D721Med (cell line): ENCODE measurements around the gene ELFN1.

Experiments used
- DNase-seq: peaks from one replicate; pipeline ENCODE4 v3.0.0; 2011; ENCODE audit warnings: low spot score; ENCODE audit not compliant: insufficient read length
- FAIRE-seq: peaks from 2 replicates; lab custom pipeline; 2011; peaks lifted over from hg19 to GRCh38; lab: Jason Lieb, UNC
- TF ChIP-seq, protein P1 (sequence below): IDR thresholded peaks from 2 replicates; pipeline ENCODE4 v1.5.1; 2012; ENCODE audit warnings: mild to moderate bottlenecking, control low read depth; ENCODE audit not compliant: insufficient read depth; ENCODE audit errors: missing control alignments

ELFN1 gene

DNA sequence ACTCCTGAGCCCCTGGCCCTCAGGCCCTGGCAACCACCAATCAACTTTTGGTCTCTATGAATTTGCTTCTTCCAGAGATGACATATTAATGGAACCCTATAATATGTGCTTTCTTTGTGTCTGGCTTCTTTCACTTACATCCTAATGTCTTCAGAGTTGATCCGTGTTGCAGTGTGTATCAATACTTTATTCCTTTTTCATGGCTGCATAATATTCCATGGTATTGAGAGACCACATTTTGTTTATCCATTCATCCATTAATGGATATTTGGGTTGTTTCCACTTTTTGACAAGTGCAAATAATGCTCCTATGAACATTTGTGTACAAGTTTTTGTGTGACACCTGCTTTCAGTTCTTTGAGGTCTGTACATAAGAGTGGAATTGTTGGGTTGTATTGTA lies 43.3 kb upstream of the ELFN1 start:
- TF ChIP-seq, protein P1, sequence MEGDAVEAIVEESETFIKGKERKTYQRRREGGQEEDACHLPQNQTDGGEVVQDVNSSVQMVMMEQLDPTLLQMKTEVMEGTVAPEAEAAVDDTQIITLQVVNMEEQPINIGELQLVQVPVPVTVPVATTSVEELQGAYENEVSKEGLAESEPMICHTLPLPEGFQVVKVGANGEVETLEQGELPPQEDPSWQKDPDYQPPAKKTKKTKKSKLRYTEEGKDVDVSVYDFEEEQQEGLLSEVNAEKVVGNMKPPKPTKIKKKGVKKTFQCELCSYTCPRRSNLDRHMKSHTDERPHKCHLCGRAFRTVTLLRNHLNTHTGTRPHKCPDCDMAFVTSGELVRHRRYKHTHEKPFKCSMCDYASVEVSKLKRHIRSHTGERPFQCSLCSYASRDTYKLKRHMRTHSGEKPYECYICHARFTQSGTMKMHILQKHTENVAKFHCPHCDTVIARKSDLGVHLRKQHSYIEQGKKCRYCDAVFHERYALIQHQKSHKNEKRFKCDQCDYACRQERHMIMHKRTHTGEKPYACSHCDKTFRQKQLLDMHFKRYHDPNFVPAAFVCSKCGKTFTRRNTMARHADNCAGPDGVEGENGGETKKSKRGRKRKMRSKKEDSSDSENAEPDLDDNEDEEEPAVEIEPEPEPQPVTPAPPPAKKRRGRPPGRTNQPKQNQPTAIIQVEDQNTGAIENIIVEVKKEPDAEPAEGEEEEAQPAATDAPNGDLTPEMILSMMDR: no peak
- FAIRE-seq (no peak), DNase-seq (no peak)

DNA sequence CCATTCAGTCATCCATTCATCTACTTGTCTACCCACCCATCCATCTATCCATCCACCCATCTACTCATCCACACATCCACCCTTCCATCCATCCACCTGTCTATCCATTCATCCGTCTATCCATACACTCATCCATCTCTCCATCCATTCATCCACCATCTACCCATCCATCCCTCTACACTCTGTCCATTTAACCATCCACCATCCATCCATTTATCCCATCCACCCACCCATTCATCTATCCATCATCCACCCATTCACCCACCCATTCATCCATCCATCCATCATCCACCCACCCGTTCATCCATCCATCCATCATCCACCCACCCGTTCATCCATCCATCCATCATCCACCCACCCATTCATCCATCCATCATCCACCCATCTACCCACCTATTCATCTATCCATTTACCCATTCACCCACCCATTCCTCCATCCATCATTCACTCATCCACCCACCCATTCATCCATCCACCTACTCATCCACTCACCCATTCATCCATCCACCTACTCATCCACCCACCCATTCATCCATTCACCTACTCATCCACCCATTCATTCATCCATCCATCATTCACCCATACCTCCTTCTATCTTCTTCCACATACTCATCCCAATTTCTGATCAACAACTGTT lies 39.3 kb upstream of the ELFN1 start:
- DNase-seq: no peak
- no peak for FAIRE-seq
- TF ChIP-seq, protein P1: no peak

DNA sequence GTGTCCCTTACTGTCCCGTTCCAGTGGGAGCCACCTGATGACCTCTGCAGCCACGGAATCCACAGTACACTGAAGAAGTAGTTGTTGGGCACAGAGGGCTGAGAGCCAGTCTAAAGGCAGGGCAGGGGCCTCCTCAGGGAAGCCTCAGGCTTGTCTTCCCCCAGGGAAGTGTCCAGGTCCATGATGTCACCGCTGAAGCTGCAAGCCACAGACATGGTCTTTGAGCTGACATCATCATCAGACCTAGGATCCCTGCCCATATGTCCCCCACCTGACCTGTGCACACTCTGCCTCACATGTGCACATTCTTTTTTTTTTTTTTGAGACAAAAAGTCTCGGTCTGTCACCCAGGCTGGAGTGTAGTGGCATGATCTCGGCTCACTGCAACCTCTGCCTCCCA lies 38.4 kb upstream of the ELFN1 start:
- DNase-seq (no peak), FAIRE-seq (no peak)
- TF ChIP-seq, protein P1: no peak

DNA sequence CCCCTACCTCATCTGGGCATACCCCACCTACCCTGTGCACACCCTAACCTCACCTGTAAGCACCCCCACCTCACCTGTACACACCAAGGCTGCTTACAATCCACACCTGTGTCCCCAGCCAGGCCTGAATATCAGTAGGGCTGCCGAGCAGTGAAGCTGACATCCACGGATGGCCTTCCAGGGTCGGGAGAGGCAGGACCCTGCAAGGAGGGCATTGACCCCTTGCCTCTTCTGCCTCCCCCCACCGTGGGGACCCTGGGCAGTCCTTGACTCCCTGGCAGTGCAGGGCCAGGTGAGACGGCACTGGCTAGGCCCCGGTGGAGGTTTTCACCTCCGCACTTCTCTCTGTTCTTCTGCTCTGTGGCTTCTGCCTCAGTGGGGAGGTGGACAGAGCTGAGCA lies 37.6 kb upstream of the ELFN1 start:
- FAIRE-seq: no peak
- TF ChIP-seq, protein P1: no peak

GRCh38 chr7:1632916-1633785 lies 36.9 kb upstream of the ELFN1 start:
- DNase-seq (no peak), FAIRE-seq (no peak)
- TF ChIP-seq, protein P1: no peak

More for the DNA sequence above, 37.6 kb upstream of the ELFN1 start:
- no peak for DNase-seq

GRCh38 chr7:1635401-1635800 lies 34.7 kb upstream of the ELFN1 start:
- TF ChIP-seq, protein P1: no peak
- DNase-seq (no peak), FAIRE-seq (no peak)

GRCh38 chr7:1637155-1637554 lies 32.9 kb upstream of the ELFN1 start:
- DNase-seq: no peak
- no peak for FAIRE-seq
- TF ChIP-seq, protein P1: no peak
